ENCODE measurements around the gene DDI2. TPM values are rescaled to one million over a fixed set of nuclear protein-coding genes. Genes with fewer than 3 reads are reported as not detected.

DDI2 gene
- total RNA-seq, 1 donor from 2014 or later: 23.3 TPM

DNA sequence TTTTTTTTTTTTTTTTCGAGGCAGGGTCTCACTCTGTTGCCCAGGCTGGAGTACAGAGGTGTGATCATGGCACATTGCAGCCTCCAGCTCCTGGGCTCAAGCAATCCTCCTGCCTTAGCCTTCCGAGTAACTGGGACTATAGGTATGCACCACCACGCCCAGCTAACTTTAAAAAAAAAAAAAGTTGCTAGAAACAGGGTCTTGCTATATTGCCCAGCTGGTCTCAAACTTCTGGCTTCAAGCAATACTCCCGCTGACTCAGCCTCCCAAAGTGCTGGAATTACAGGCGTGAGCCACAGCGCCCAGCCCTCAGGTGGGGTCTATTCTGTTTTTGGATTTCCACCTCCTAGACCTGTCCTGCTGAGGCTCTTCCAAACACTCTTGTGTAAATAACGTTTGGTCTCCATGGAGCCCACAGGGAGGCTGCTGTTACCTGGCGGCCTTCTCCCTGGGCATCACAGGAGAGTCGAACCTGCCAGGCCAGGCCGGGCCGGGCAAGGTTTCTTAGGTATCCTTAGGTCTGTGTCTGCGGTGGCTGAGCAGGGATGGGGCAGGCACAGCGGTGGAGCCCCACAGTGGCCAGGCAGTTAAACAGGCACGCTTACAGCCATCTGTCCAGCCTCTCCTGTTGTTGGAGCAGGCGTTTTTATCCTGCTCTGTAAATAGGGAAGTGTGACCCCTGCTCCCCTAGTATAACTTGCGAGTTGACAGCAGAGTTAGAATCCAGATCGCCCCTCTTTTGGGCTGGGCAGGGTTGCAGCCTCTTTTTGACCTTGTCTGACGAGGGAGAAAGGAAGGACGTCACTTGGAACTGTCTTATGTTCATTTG, 85.7 kb downstream of the DDI2 start:
- Histone ChIP-seq H3K4me3 (no peak overlapping the region), H3K9me3 (ENCODE audit: low read depth) (no peaks in the 10 kb centered on the region), H3K4me2 (no peak overlapping the region), H2AFZ (replicated peaks) (no peak overlapping the region), H3K27ac (no peak overlapping the region), H4K20me1 (ENCODE audit: low read depth) (peaks cover 20% of the 10 kb centered on the region), H3K27me3 (no peaks in the 10 kb centered on the region), H3F3A (ENCODE audit: low read depth) (no peaks in the 10 kb centered on the region), H3K4me1 (no peaks in the 10 kb centered on the region), H3K36me3 (no peaks in the 10 kb centered on the region), H3K79me2 (ENCODE audit: low read depth) (peaks cover 29% of the 10 kb centered on the region), H3K9ac (no peak overlapping the region)
- Mint-ChIP-seq H3K9me3 (no peaks in the 10 kb centered on the region), H3K4me3 (no peak overlapping the region), H3K36me3 (peaks cover 2% of the 10 kb centered on the region), H3K27ac (peak overlapping the region; percentile 84), H3K27me3 (ENCODE audit: insufficient read depth, low read depth) (no peaks in the 10 kb centered on the region), H3K4me1 (peaks cover 18% of the 10 kb centered on the region)
- no peak for TF ChIP-seq EZH2phosphoT487 (IDR thresholded peaks at IDR 0.05)
- TF ChIP-seq, protein P1, sequence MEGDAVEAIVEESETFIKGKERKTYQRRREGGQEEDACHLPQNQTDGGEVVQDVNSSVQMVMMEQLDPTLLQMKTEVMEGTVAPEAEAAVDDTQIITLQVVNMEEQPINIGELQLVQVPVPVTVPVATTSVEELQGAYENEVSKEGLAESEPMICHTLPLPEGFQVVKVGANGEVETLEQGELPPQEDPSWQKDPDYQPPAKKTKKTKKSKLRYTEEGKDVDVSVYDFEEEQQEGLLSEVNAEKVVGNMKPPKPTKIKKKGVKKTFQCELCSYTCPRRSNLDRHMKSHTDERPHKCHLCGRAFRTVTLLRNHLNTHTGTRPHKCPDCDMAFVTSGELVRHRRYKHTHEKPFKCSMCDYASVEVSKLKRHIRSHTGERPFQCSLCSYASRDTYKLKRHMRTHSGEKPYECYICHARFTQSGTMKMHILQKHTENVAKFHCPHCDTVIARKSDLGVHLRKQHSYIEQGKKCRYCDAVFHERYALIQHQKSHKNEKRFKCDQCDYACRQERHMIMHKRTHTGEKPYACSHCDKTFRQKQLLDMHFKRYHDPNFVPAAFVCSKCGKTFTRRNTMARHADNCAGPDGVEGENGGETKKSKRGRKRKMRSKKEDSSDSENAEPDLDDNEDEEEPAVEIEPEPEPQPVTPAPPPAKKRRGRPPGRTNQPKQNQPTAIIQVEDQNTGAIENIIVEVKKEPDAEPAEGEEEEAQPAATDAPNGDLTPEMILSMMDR (IDR thresholded peaks at IDR 0.05): peak; percentile 11
- no peak for DNase-seq (ENCODE audit: low spot score)

DNA sequence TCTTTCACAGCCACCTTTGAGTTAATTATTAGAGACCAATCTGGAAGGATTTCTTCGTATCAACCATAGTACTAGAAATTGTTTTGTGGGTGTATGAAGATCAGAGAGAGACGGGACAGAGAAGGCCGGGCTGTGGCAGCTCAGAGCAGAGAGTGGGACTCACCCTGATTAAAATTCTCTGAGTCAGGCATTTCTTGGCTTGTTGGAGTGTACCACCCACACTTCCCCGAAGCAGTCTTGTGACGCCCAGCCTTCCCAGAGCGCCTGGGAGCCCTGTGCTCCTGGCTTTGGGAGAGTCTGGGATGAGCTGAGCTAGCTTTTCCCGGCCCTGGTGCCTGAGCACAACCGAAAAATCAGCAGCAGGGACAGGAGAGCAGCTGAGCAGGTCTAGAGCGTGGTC, 86.3 kb downstream of the DDI2 start:
- H3K9me3 Mint-ChIP-seq: no peaks in the 10 kb centered on the region
- no peak overlapping the region for H3K4me2 ChIP-seq
- TF ChIP-seq, protein P1 (IDR thresholded peaks at IDR 0.05): no peak
- no peak for TF ChIP-seq EZH2phosphoT487 (IDR thresholded peaks at IDR 0.05)
- TF ChIP-seq EZH2 (IDR thresholded peaks at IDR 0.05): no peak

DNA sequence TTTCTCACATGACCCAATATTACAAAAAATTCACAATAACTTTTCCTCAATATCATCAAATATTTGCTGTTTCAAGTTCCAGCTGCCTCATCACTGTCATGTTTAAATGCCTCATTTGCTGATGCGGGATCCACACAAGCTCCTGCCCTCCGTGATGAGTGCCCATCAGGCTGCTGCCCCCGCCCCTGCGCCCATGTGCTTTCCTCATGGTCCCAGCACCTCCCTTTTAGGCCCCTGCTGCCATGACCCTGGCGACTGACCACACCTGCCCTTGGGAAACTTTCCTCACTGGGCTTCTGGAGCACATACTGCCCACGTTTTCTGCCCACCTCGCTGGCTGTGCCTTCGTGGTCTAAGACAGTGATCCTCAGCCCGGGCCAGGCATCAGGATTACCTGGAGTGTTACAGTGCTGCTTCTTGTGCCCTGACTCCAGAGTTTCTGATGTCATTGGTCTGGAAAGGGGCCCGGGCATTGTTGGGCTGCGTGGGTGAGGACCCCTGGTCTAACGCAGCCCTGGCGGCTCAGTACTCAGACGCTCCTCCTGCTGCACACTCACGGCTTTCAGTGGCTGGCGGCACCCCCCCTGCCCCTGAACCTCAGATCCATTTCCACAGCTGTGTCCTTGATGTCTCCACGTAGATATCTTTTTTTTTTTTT, 87.4 kb downstream of the DDI2 start:
- H3K4me1 Mint-ChIP-seq: peaks cover 18% of the 10 kb centered on the region
- Histone ChIP-seq H4K20me1 (ENCODE audit: low read depth) (peaks cover 27% of the 10 kb centered on the region), H3K9me3 (ENCODE audit: low read depth) (no peaks in the 10 kb centered on the region), H3K4me1 (no peaks in the 10 kb centered on the region), H2AFZ (replicated peaks) (no peak overlapping the region), H3K27me3 (no peaks in the 10 kb centered on the region), H3K9ac (no peak overlapping the region), H3K4me3 (no peak overlapping the region), H3K4me2 (no peak overlapping the region), H3K79me2 (ENCODE audit: low read depth) (peaks cover 37% of the 10 kb centered on the region), H3F3A (ENCODE audit: low read depth) (no peaks in the 10 kb centered on the region), H3K36me3 (no peaks in the 10 kb centered on the region), H3K27ac (no peak overlapping the region)
- no peak overlapping the region for H3K4me3 Mint-ChIP-seq
- no peaks in the 10 kb centered on the region for H3K9me3 Mint-ChIP-seq
- H3K36me3 Mint-ChIP-seq: peaks cover 2% of the 10 kb centered on the region
- peak overlapping the region; percentile 21 for H3K27ac Mint-ChIP-seq
- DNase-seq (ENCODE audit: low spot score): no peak
- no peaks in the 10 kb centered on the region for H3K27me3 Mint-ChIP-seq (ENCODE audit: insufficient read depth, low read depth)
- TF ChIP-seq EZH2 (IDR thresholded peaks at IDR 0.05): no peak
- no peak for TF ChIP-seq EZH2phosphoT487 (IDR thresholded peaks at IDR 0.05)
- TF ChIP-seq, protein P1 (IDR thresholded peaks at IDR 0.05): no peak

More for the DNA sequence above, 86.3 kb downstream of the DDI2 start:
- H3K79me2 ChIP-seq (ENCODE audit: low read depth): peaks cover 34% of the 10 kb centered on the region
- peak overlapping the region; percentile 63 for H3K27ac ChIP-seq
- no peak overlapping the region for H3K9ac ChIP-seq
- H3F3A ChIP-seq (ENCODE audit: low read depth): no peaks in the 10 kb centered on the region
- H3K4me3 ChIP-seq: no peak overlapping the region
- H3K36me3 ChIP-seq: no peaks in the 10 kb centered on the region
- peak overlapping the region; percentile 84 for H3K27ac Mint-ChIP-seq
- no peaks in the 10 kb centered on the region for H3K4me1 ChIP-seq
- peaks cover 2% of the 10 kb centered on the region for H3K36me3 Mint-ChIP-seq
- no peaks in the 10 kb centered on the region for H3K27me3 ChIP-seq
- no peaks in the 10 kb centered on the region for H3K27me3 Mint-ChIP-seq (ENCODE audit: insufficient read depth, low read depth)
- H3K4me3 Mint-ChIP-seq: no peak overlapping the region
- peaks cover 18% of the 10 kb centered on the region for H3K4me1 Mint-ChIP-seq
- no peak overlapping the region for H2AFZ ChIP-seq (replicated peaks)
- no peaks in the 10 kb centered on the region for H3K9me3 ChIP-seq (ENCODE audit: low read depth)
- H4K20me1 ChIP-seq (ENCODE audit: low read depth): peaks cover 20% of the 10 kb centered on the region
- DNase-seq (ENCODE audit: low spot score): no peak
